Activated CD4-positive, alpha-beta T cell treated with anti-CD3 and anti-CD28 coated beads, Interleukin-2, amount 10 ng/mL, durations not matched to agents 7 days and 5 days (primary cell): ENCODE data around the gene CUX1. TPM values are rescaled to one million over a fixed set of nuclear protein-coding genes. Genes with fewer than 3 reads are reported as not detected.

Experiments used
- CTCF ChIA-PET: fragments of 350-600 bp; sonication (Branson Sonifier 250); formaldehyde crosslinking; loops from one replicate; lab custom pipeline; 2021; ENCODE audit warnings: antibody characterized with exemption; lab: Charles Lee
- POLR2A ChIA-PET: fragments of 350-600 bp; sonication (Branson Sonifier 250); formaldehyde crosslinking; loops from one replicate; lab custom pipeline; 2021; ENCODE audit warnings: antibody characterized with exemption; lab: Charles Lee
- DNase-seq: peaks from one replicate; pipeline ENCODE4 v3.0.0-alpha.2; 2020
- H3K27ac Mint-ChIP-seq: one replicate; pipeline ENCODE4 v1.8.0; 2021; ENCODE audit warnings: mild to moderate bottlenecking, moderate library complexity, mixed read lengths
- H3K27me3 Mint-ChIP-seq: one replicate; pipeline ENCODE4 v1.8.0; 2021; ENCODE audit warnings: mixed read lengths
- H3K36me3 Mint-ChIP-seq: one replicate; pipeline ENCODE4 v1.8.0; 2021; ENCODE audit warnings: low read depth, mixed read lengths
- H3K4me1 Mint-ChIP-seq: one replicate; pipeline ENCODE4 v1.8.0; 2021; ENCODE audit warnings: mixed read lengths
- H3K4me3 Mint-ChIP-seq: one replicate; pipeline ENCODE4 v1.8.0; 2021; ENCODE audit warnings: mild to moderate bottlenecking, moderate library complexity, mixed read lengths
- H3K9me3 Mint-ChIP-seq: one replicate; pipeline ENCODE4 v1.8.0; 2021; ENCODE audit warnings: mixed read lengths
- total RNA-seq, 2 experiments: library from RNA; stranded (reverse); gene quantifications; one replicate each; pipeline ENCODE4 v1.2.3, GENCODE V29; 2021

The CUX1 gene
- total RNA-seq, 2 experiments from 2014 or later: 27.8 to 34.7 TPM

- Mint-ChIP-seq H3K9me3 (no peaks in the 10 kb centered on the region), H3K4me1 (peaks cover 21% of the 10 kb centered on the region), H3K36me3 (no peaks in the 10 kb centered on the region), H3K4me3 (no peak overlapping the region), H3K27ac (no peak overlapping the region), H3K27me3 (peaks cover 22% of the 10 kb centered on the region)
- ChIA-PET POLR2A (no interaction called here), CTCF (no interaction called here)
- no peak for DNase-seq
Observed at GRCh38 chr7:101804967-101805366, 12.5 kb upstream of the CUX1 start.

DNA sequence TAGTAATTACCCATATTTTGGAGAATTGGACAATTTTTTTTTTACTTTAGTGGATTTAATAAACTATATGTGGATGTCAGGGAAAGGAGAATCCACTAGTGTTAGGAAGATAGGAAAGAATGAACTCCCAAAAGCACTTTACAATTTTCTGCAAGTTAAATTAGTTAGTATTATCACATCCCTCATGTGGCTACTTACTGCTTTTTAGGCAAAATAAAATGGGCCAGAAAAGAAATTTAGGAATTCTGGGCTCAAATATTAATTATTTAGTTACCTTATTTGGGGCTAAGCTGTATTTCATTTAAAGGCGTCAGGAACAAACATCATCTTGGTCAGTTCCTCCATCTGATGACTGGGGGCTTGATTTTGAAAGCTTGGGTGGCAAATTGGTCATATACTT lies 4.8 kb upstream of the CUX1 start:
- ChIA-PET POLR2A (no interaction called here), CTCF (interaction anchor here (0.6 kb wide), 2 partner anchors 116 to 327 kb away, joined by 3 to 4 read pairs; no protein-coding TSS in a partner anchor)
- Mint-ChIP-seq H3K9me3 (no peaks in the 10 kb centered on the region), H3K27ac (no peak overlapping the region), H3K4me3 (no peak overlapping the region), H3K4me1 (peaks cover 14% of the 10 kb centered on the region), H3K36me3 (no peaks in the 10 kb centered on the region), H3K27me3 (peaks cover 27% of the 10 kb centered on the region)
- DNase-seq: no peak

DNA sequence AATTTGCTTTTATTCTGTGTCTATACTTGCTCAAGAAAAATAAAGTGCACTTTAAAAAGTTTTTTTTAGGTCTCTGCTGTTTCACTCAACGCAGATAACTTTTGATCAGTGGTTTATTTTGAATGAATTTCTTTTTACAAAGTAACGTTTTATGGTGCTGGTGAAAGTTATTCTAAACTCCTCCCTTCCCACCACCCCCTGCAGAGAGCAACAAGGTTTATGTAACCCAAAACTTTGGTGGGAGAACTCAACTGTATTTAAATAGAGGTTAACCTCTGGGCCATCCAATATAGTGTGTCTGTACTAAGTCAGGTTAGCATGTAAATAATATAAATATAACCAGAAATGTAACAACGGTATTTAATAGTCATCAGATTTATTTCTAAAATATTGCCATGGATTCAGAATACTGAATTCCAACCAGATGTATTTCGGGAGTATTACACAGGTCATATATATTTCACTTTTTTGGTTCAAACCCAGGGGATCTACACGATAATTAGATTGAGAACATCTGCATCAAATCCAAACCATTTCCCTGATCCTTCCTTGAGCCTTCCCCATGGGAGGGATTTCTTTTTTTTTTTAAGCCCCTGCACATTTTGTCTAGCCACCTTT lies 3.9 kb upstream of the CUX1 start:
- peak overlapping the region; percentile 58 for H3K4me3 Mint-ChIP-seq

DNA sequence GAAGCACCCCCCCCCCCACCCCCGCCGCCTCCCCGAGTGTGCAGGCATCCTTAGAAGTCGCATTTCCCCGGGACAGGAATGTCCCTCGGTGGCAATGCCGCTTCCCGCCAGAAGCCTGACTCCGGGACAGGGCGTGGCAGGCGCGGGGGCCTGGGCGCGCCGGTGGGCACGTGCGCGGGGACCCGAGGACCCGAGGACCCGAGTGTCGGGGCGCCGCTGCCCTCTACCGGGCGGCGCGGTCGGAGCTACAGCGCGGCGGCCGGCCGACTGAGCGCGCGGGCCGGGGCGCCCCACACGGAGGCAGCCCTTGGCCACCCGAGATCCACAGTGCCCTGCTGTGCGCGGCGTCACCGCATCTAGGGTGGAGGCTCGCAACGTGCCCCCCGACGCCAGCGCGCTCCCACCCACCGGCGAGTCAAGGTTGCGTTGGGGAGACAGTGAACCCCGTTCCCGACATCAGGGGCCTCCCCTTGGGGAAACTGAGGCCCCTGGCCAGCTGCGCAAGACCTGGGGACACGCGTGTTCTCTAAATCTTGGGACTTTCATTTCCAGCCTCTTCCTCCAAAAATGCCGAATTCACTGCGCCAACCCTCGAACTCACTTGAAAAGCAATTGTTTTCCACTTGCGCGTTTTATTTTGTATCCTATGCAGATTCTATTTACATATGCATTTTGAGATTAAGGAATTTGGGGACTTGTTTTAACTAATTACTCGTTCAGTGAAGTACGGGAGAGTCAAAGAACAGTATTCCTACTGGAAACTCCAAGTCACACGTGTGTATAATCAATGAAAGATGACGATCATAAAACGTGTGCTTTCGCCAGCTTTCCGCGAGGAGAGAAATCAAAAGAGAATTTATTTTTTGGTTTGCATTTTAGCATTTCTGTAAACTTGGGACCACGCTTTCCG lies 3.1 kb upstream of the CUX1 start:
- peak overlapping the region; percentile 69 for H3K27ac Mint-ChIP-seq
- H3K36me3 Mint-ChIP-seq: no peaks in the 10 kb centered on the region
- no peaks in the 10 kb centered on the region for H3K9me3 Mint-ChIP-seq
- DNase-seq: peak; percentile 42
- CTCF ChIA-PET: interaction anchor here (0.5 to 1.4 kb wide), 11 partner anchors 9 to 595 kb away, joined by 3 to 6 read pairs (median 4); no protein-coding TSS in a partner anchor
- H3K27me3 Mint-ChIP-seq: peaks cover 40% of the 10 kb centered on the region
- H3K4me1 Mint-ChIP-seq: peaks cover 17% of the 10 kb centered on the region
- POLR2A ChIA-PET: interaction anchor here (0.6 to 0.8 kb wide), 3 partner anchors 12 to 244 kb away, joined by 3 to 5 read pairs (median 5); no protein-coding TSS in a partner anchor
- H3K4me3 Mint-ChIP-seq: peak overlapping the region; percentile 83

More for the DNA sequence above, 3.9 kb upstream of the CUX1 start:
- CTCF ChIA-PET: interaction anchor here (1.0 to 1.4 kb wide), 8 partner anchors 10 to 129 kb away, joined by 3 to 6 read pairs (median 4); no protein-coding TSS in a partner anchor
- H3K27me3 Mint-ChIP-seq: peaks cover 35% of the 10 kb centered on the region
- peaks cover 17% of the 10 kb centered on the region for H3K4me1 Mint-ChIP-seq
- no peaks in the 10 kb centered on the region for H3K36me3 Mint-ChIP-seq
- H3K9me3 Mint-ChIP-seq: no peaks in the 10 kb centered on the region
- POLR2A ChIA-PET: no interaction called here
- no peak for DNase-seq
- H3K27ac Mint-ChIP-seq: no peak overlapping the region

- Mint-ChIP-seq H3K4me3 (peak overlapping the region; percentile 83), H3K36me3 (no peaks in the 10 kb centered on the region), H3K4me1 (peaks cover 17% of the 10 kb centered on the region), H3K9me3 (no peaks in the 10 kb centered on the region), H3K27me3 (peaks cover 40% of the 10 kb centered on the region), H3K27ac (peak overlapping the region; percentile 69)
- ChIA-PET POLR2A (interaction anchor here (0.6 to 0.8 kb wide), 2 partner anchors 11 to 74 kb away, joined by 3 to 5 read pairs; no protein-coding TSS in a partner anchor), CTCF (interaction anchor here (1.0 to 1.4 kb wide), 7 partner anchors 12 to 131 kb away, joined by 3 to 6 read pairs (median 4); no protein-coding TSS in a partner anchor)
- peak; percentile 52 for DNase-seq
Observed at GRCh38 chr7:101814991-101815825, 2.2 kb upstream of the CUX1 start.

GRCh38 chr7:101815826-101816594 lies 1.4 kb upstream of the CUX1 start:
- Mint-ChIP-seq H3K9me3 (no peaks in the 10 kb centered on the region), H3K36me3 (no peaks in the 10 kb centered on the region), H3K4me1 (peaks cover 17% of the 10 kb centered on the region), H3K27ac (peak overlapping the region; percentile 80), H3K27me3 (peaks cover 38% of the 10 kb centered on the region), H3K4me3 (peak overlapping the region; percentile 77)
- POLR2A ChIA-PET: no interaction called here
- CTCF ChIA-PET: no interaction called here
- peak; percentile 77 for DNase-seq

DNA sequence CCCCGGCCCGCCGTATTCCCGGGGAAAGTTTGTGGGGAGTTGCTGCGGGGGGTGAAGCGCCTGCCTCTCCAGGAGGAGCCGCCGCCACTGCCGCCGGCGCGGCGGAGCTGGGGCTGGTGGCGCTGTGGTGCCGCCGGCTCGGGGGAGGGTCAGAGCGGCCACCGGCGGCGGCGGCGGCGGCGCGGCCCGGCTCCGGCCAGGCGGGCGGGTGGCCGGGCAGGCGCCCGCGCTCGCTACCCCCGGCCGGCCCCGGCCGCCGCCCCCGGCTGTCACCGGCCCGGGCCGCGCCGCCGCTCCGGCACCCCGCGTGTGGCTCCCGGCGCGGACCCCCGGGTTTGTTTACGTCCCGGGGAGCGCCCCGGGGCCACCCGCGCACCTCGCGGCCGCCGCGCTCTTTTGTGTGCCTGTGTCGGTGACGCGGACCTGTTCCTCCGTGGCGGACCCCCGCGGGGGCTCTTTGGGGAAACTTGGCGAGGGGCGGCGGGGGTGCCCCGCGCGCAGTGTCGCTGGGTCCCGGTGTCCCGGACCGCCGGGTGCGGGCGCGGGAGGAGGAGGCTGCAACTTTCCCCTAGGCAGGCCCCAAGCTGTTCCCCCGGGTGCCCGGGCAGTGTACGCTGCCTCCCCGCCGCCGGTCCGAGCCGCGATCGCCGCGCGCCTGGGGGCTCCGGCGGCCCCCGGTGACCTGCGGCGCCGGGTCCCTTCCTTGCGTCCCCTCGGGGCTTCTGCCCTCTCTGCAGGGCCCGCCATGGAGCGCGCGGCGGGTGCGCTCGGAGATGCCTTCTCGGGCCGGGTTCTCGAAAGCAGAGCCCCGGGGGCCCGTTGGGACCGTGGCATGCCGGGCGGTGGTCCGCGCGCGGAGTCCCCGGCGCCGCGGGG lies 593 bp upstream of the CUX1 start:
- H3K27ac Mint-ChIP-seq: no peak overlapping the region
- H3K9me3 Mint-ChIP-seq: no peaks in the 10 kb centered on the region
- peaks cover 33% of the 10 kb centered on the region for H3K27me3 Mint-ChIP-seq
- peaks cover 17% of the 10 kb centered on the region for H3K4me1 Mint-ChIP-seq
- no peak for DNase-seq
- ChIA-PET POLR2A (no interaction called here), CTCF (interaction anchor here (0.8 kb wide), 1 partner anchor 214 kb away, joined by 3 read pairs; no protein-coding TSS in a partner anchor)
- H3K4me3 Mint-ChIP-seq: peak overlapping the region; percentile 30
- H3K36me3 Mint-ChIP-seq: no peaks in the 10 kb centered on the region

DNA sequence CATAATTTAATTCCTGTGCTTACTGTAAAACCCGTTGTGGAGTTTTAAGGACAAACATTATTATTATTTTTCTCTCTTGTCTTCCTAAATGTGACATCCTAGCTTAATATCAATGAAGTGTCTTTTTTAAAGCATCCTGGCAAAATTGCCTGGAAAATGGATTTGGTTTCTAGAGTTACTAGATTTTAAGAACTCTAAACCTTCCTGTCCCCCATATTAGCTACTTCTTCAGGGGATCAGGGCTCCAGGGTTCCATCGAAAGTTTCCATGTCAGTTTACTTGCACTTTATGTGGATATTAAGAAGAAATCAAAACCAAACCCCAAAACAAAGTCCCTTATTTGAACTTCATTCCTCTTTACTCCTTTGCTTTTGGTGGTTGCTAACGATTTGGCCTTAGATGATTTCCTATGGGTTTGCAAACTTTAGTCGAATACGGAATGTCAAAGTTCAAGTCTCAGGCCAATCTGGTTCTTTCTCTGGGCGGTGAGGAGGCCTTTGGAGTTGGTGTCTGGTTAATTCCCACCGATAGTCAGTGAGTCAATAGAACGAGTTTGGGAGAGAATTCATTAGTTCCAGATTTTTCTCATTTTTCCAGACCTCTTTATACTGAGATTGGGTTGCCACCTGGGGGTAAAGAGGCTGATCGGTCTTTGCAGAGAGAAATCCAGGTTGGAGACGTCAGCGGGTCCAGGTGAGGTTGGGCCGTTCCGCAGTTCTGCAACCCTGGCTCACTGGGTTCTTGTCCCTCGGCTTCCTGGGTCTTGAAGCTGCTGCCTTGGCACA lies 1.1 kb downstream of the CUX1 start:
- Mint-ChIP-seq H3K27me3 (peaks cover 20% of the 10 kb centered on the region), H3K36me3 (no peaks in the 10 kb centered on the region), H3K27ac (no peak overlapping the region), H3K9me3 (no peaks in the 10 kb centered on the region), H3K4me1 (peaks cover 17% of the 10 kb centered on the region), H3K4me3 (peak overlapping the region; percentile 72)
- no peak for DNase-seq
- POLR2A ChIA-PET: no interaction called here
- CTCF ChIA-PET: interaction anchor here (0.6 to 1.3 kb wide), 2 partner anchors 28 to 78 kb away, joined by 3 read pairs; no protein-coding TSS in a partner anchor

DNA sequence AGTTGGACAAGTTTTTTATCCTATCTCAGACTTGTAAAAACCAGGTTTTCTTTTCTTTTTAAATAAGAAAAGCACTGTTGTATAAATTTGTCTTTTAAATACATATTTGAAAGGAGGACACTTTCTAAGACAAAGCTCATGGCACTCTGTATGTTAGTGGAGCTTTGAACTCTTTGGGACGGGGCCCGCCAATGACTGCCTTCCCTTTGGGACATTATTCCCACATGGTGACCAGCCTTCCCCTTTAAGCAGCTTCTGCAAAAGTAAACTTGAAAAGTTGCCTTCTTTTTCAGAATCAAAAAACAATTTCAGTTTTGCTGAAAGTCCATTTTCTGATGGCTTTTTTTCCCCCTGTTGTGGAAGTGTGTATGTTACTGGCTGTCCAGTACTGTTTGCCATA lies 1.8 kb downstream of the CUX1 start:
- Mint-ChIP-seq H3K27ac (no peak overlapping the region), H3K4me1 (peaks cover 14% of the 10 kb centered on the region), H3K36me3 (no peaks in the 10 kb centered on the region), H3K9me3 (no peaks in the 10 kb centered on the region), H3K4me3 (no peak overlapping the region), H3K27me3 (peaks cover 19% of the 10 kb centered on the region)
- ChIA-PET CTCF (interaction anchor here (1.3 kb wide), 1 partner anchor 79 kb away, joined by 3 read pairs; no protein-coding TSS in a partner anchor), POLR2A (no interaction called here)
- DNase-seq: no peak

DNA sequence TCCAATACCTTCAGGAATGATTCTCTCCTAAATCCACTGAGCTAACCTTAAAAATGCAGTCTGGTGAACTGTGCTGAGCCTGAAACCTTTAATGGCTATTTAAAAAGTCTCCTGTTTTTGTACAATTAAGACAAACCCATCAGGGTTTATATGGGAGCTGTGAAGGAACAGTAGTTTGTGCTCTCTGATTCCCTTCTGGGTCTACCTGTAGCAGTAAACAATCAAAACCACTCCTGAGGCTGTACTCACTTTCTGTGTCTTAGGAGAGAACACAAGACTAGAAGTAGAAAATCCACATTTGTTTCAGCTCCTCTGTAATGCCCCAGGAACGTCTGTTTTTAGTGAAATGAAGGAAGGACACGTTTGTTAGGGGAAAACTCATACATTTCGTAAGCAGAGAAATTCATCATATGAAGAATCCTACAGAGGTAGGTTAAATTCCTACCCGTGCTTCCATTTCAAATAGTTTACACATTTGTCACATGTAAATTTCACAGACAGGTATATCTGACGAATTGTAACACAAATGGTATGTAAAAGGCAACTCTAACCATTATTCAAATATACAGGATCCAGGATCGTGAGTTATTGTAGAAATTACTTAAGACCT lies 2.6 kb downstream of the CUX1 start:
- ChIA-PET CTCF (no interaction called here), POLR2A (no interaction called here)
- Mint-ChIP-seq H3K9me3 (no peaks in the 10 kb centered on the region), H3K36me3 (no peaks in the 10 kb centered on the region), H3K27me3 (peaks cover 15% of the 10 kb centered on the region), H3K4me3 (no peak overlapping the region), H3K27ac (no peak overlapping the region), H3K4me1 (peaks cover 8% of the 10 kb centered on the region)
- DNase-seq: no peak
